HG02885 (cell line): Measurements from ENCODE around the gene GCSAM.
A peak's percentile ranks its signal among the peaks of the same experiment; 100 is the strongest.

Source experiments
- ATAC-seq: cut with Tn5 transposase; IDR thresholded peaks from one replicate; pipeline ENCODE4 v1.9.1; 2021; ENCODE audit warnings: mild to moderate bottlenecking; ENCODE audit not compliant: unreplicated experiment, poor library complexity

GCSAM gene

GRCh38 chr3:112111785-112112402 lies 21.2 kb downstream of the GCSAM start:
- peak; percentile 57 for ATAC-seq

GRCh38 chr3:112109322-112109721 lies 23.7 kb downstream of the GCSAM start:
- no peak for ATAC-seq

- ATAC-seq = no peak
Measured at GRCh38 chr3:112104774-112105173, 28.3 kb downstream of the GCSAM start.

GRCh38 chr3:112101916-112102315 lies 31.1 kb downstream of the GCSAM start:
- ATAC-seq = no peak

- ATAC-seq = peak; percentile 52
Measured at GRCh38 chr3:112097378-112097777, 35.7 kb downstream of the GCSAM start.

GRCh38 chr3:112096176-112096575 lies 36.9 kb downstream of the GCSAM start:
- ATAC-seq = no peak

GRCh38 chr3:112095731-112096130 lies 37.3 kb downstream of the GCSAM start:
- no peak for ATAC-seq

- no peak for ATAC-seq
Measured at GRCh38 chr3:112093180-112093522, 39.9 kb downstream of the GCSAM start.

- ATAC-seq = peak; percentile 58
Measured at GRCh38 chr3:112092496-112093179, 40.4 kb downstream of the GCSAM start.

GRCh38 chr3:112090887-112091586 lies 42.0 kb downstream of the GCSAM start:
- no peak for ATAC-seq

- no peak for ATAC-seq
Measured at GRCh38 chr3:112089956-112090886, 42.8 kb downstream of the GCSAM start.

GRCh38 chr3:112088944-112089343 lies 44.1 kb downstream of the GCSAM start:
- no peak for ATAC-seq

GRCh38 chr3:112087746-112088145 lies 45.3 kb downstream of the GCSAM start:
- no peak for ATAC-seq

- ATAC-seq = no peak
Measured at GRCh38 chr3:112086875-112087524, 46.0 kb downstream of the GCSAM start.

- peak; percentile 93 for ATAC-seq
Measured at GRCh38 chr3:112086076-112086854, 46.8 kb downstream of the GCSAM start, which contains the start of gene C3orf52. C3orf52 (plus strand) TSS chr3:112086389; CDS start chr3:112086408, 19 bp downstream.

GRCh38 chr3:112085735-112086075 lies 47.3 kb downstream of the GCSAM start:
- ATAC-seq = peak; percentile 4

GRCh38 chr3:112084980-112085705 lies 47.9 kb downstream of the GCSAM start:
- ATAC-seq = no peak

- no peak for ATAC-seq
Measured at GRCh38 chr3:112083239-112083638, 49.8 kb downstream of the GCSAM start.
